NB4 (cell line): Measurements from ENCODE around the gene PRRT1.

ENCODE experiments used
- CTCF ChIP-seq: IDR thresholded peaks from one replicate; pipeline ENCODE4 v1.5.1; 2012; ENCODE audit warnings: low read depth, low read length
- MAX ChIP-seq: IDR thresholded peaks from 2 replicates; pipeline ENCODE4 v1.6.1; 2011; ENCODE audit warnings: low read depth, low read length
- POLR2A ChIP-seq: IDR thresholded peaks from 2 replicates; pipeline ENCODE4 v1.6.1; 2011; ENCODE audit warnings: mild to moderate bottlenecking; ENCODE audit not compliant: insufficient read length; ENCODE audit errors: extremely low read depth

GRCh38 chr6:32170294-32170693 lies 18.6 kb upstream of the PRRT1 start:
- TF ChIP-seq POLR2A (no peak), CTCF (no peak), MAX (no peak)
